Measurements from ENCODE around the gene GLRA1.

The GLRA1 gene

GRCh38 chr5:151805414-151806223, 119.0 kb downstream of the GLRA1 start:
- Histone ChIP-seq H3K79me2 (no peaks in the 10 kb centered on the region), H3K9ac (no peak overlapping the region), H3K36me3 (ENCODE audit: control insufficient read depth, insufficient read depth, low read length) (no peaks in the 10 kb centered on the region), H3K27ac (no peak overlapping the region), H3K4me3 (ENCODE audit: low read depth, low read length) (no peak overlapping the region), H3K27me3 (ENCODE audit: control insufficient read depth, insufficient read depth, low read length) (no peaks in the 10 kb centered on the region), H3K9me3 (ENCODE audit: control insufficient read depth, low read length) (no peaks in the 10 kb centered on the region), H2AFZ (no peak overlapping the region), H3K4me2 (ENCODE audit: low read length) (no peak overlapping the region), H3K4me1 (no peaks in the 10 kb centered on the region)
- no peak for TF ChIP-seq CTCF (IDR thresholded peaks at IDR 0.05)

GRCh38 chr5:151800532-151800931, 124.1 kb downstream of the GLRA1 start:
- Histone ChIP-seq H3K4me3 (ENCODE audit: low read depth, low read length) (no peak overlapping the region), H3K79me2 (peaks cover 6% of the 10 kb centered on the region), H3K27me3 (ENCODE audit: control insufficient read depth, insufficient read depth, low read length) (no peaks in the 10 kb centered on the region), H3K27ac (no peak overlapping the region), H3K9ac (no peak overlapping the region), H2AFZ (no peak overlapping the region), H3K4me1 (no peaks in the 10 kb centered on the region), H3K9me3 (ENCODE audit: control insufficient read depth, low read length) (no peaks in the 10 kb centered on the region), H3K4me2 (ENCODE audit: low read length) (no peak overlapping the region), H3K36me3 (ENCODE audit: control insufficient read depth, insufficient read depth, low read length) (no peaks in the 10 kb centered on the region)
- TF ChIP-seq CTCF (IDR thresholded peaks at IDR 0.05) = no peak

GRCh38 chr5:151799407-151799806, 125.2 kb downstream of the GLRA1 start:
- H3K9me3 ChIP-seq (ENCODE audit: control insufficient read depth, low read length) = no peaks in the 10 kb centered on the region
- TF ChIP-seq CTCF (IDR thresholded peaks at IDR 0.05) = no peak
- no peaks in the 10 kb centered on the region for H3K4me1 ChIP-seq
- H3K79me2 ChIP-seq = peaks cover 12% of the 10 kb centered on the region
- H2AFZ ChIP-seq = no peak overlapping the region
- H3K27me3 ChIP-seq (ENCODE audit: control insufficient read depth, insufficient read depth, low read length) = no peaks in the 10 kb centered on the region
- H3K27ac ChIP-seq = no peak overlapping the region
- H3K4me3 ChIP-seq (ENCODE audit: low read depth, low read length) = no peak overlapping the region
- no peak overlapping the region for H3K4me2 ChIP-seq (ENCODE audit: low read length)
- no peaks in the 10 kb centered on the region for H3K36me3 ChIP-seq (ENCODE audit: control insufficient read depth, insufficient read depth, low read length)
- no peak overlapping the region for H3K9ac ChIP-seq

GRCh38 chr5:151798674-151799073, 126.0 kb downstream of the GLRA1 start:
- Histone ChIP-seq H3K4me1 (no peaks in the 10 kb centered on the region), H3K4me3 (ENCODE audit: low read depth, low read length) (no peak overlapping the region), H2AFZ (no peak overlapping the region), H3K36me3 (ENCODE audit: control insufficient read depth, insufficient read depth, low read length) (no peaks in the 10 kb centered on the region), H3K9ac (no peak overlapping the region), H3K4me2 (ENCODE audit: low read length) (no peak overlapping the region), H3K79me2 (peaks cover 20% of the 10 kb centered on the region), H3K27ac (no peak overlapping the region), H3K9me3 (ENCODE audit: control insufficient read depth, low read length) (no peaks in the 10 kb centered on the region), H3K27me3 (ENCODE audit: control insufficient read depth, insufficient read depth, low read length) (no peaks in the 10 kb centered on the region)
- no peak for TF ChIP-seq CTCF (IDR thresholded peaks at IDR 0.05)

- H2AFZ ChIP-seq = no peak overlapping the region
- peaks cover 32% of the 10 kb centered on the region for H3K79me2 ChIP-seq
- no peaks in the 10 kb centered on the region for H3K27me3 ChIP-seq (ENCODE audit: control insufficient read depth, insufficient read depth, low read length)
- no peak overlapping the region for H3K27ac ChIP-seq
- no peak overlapping the region for H3K4me3 ChIP-seq (ENCODE audit: low read depth, low read length)
- no peak for TF ChIP-seq CTCF (IDR thresholded peaks at IDR 0.05)
- no peaks in the 10 kb centered on the region for H3K36me3 ChIP-seq (ENCODE audit: control insufficient read depth, insufficient read depth, low read length)
- no peak overlapping the region for H3K9ac ChIP-seq
- no peaks in the 10 kb centered on the region for H3K4me1 ChIP-seq
- no peak overlapping the region for H3K4me2 ChIP-seq (ENCODE audit: low read length)
- no peaks in the 10 kb centered on the region for H3K9me3 ChIP-seq (ENCODE audit: control insufficient read depth, low read length)
Measured at GRCh38 chr5:151795426-151795825, 129.2 kb downstream of the GLRA1 start.

Measured in parathyroid adenoma (tissue), 2 donors.